GM12873 (cell line): ENCODE results near the gene CHST13.

Source experiments
- TF ChIP-seq, protein P1 (sequence below): IDR thresholded peaks from 2 replicates; pipeline ENCODE4 v1.5.1; 2012; ENCODE audit warnings: low read depth, mild to moderate bottlenecking, moderate library complexity, low read length, control low read depth; ENCODE audit not compliant: insufficient read depth; ENCODE audit errors: missing control alignments

The CHST13 gene

DNA sequence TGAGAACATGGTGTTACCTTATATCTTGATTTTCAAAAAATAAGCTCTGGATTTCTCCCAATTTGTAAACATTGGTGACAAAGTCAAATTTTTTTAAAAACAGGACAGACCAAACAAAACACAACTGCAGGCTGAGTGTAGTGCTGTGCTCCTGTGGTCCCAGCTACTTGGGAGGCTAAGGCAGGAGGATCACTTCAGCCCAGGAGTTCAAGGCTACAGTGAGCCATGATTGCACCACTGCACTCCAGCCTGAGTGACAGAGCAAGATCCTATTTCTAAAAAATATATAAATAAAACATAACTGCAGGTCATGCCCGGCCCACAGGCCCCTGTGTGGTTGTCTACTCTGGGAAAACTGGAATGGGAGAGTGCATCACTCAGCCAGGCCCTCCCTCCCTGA lies 44.3 kb upstream of the CHST13 start:
- TF ChIP-seq, protein P1, sequence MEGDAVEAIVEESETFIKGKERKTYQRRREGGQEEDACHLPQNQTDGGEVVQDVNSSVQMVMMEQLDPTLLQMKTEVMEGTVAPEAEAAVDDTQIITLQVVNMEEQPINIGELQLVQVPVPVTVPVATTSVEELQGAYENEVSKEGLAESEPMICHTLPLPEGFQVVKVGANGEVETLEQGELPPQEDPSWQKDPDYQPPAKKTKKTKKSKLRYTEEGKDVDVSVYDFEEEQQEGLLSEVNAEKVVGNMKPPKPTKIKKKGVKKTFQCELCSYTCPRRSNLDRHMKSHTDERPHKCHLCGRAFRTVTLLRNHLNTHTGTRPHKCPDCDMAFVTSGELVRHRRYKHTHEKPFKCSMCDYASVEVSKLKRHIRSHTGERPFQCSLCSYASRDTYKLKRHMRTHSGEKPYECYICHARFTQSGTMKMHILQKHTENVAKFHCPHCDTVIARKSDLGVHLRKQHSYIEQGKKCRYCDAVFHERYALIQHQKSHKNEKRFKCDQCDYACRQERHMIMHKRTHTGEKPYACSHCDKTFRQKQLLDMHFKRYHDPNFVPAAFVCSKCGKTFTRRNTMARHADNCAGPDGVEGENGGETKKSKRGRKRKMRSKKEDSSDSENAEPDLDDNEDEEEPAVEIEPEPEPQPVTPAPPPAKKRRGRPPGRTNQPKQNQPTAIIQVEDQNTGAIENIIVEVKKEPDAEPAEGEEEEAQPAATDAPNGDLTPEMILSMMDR = no peak

DNA sequence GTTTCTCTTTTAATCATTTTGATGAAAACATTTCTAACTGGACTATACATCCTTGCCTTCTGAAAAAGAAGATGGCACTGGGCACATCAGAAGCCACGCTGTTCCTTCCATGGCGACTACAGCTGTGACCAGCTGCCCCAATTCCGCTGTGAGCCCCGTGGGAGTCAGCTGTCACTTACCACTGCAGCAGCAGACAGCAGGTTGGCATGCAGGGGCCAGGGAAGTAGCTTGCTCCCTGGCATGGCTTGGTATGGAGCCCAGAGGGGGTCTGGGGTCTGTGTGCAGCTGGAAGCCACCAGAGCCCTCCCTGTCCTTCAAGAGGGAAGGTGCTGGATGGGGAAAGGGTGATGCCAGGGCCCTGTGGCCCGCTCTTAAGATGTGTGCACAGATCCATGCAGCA lies 43.7 kb upstream of the CHST13 start:
- TF ChIP-seq, protein P1 = no peak

DNA sequence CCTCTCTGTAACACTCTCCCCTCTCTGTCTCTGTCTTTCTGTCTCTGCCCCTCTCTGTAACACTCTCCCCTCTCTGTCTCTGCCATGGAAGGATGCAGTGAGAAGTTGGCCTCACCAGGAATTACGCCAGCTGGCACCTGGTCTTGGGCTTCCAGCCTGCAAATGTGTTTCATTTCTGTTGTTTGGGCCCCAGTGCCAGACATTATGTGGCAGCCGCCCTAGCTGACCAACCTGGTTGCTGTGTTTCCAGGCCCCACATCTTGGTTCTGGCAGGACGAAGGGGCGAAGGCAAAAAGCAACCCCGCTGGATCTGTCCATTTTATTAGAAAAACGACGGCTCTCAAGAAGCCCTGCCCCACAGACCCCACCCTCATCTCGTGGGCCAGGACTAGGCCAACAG lies 43.1 kb upstream of the CHST13 start:
- TF ChIP-seq, protein P1 = no peak

DNA sequence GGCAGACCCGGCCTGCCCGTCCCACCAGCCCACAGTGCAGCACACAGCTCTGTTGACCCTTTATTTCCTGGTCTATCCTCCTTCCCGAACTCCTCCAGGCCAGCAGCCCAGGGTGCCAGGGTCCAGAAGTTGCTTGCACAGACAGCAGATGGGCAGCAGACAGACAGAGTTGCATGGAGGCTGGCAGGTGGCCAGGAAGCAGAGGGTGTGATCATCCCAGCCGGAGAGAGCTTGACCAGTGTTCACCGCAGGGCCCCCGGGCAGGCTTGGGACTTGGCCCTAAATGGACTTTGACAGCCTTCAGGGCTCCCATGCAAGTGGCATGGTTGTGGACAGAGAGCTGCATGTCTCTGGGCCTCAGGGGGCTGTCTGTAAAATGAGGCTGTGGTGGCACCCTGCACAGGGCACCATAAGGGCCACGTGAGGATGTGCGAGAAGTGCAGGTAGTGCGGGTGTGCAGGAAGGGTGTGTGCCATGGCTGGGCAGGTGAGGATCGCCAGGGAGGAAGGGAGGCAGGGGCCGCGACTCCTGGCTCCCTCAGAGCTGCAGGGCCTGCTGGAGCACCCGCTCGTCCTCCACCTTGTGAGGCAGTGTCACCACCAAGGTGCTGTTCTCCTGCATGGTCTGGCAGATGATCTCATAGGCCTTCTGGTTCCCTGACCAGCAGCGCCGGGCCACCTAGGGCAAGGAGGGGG lies 42.0 kb upstream of the CHST13 start:
- TF ChIP-seq, protein P1 = no peak

DNA sequence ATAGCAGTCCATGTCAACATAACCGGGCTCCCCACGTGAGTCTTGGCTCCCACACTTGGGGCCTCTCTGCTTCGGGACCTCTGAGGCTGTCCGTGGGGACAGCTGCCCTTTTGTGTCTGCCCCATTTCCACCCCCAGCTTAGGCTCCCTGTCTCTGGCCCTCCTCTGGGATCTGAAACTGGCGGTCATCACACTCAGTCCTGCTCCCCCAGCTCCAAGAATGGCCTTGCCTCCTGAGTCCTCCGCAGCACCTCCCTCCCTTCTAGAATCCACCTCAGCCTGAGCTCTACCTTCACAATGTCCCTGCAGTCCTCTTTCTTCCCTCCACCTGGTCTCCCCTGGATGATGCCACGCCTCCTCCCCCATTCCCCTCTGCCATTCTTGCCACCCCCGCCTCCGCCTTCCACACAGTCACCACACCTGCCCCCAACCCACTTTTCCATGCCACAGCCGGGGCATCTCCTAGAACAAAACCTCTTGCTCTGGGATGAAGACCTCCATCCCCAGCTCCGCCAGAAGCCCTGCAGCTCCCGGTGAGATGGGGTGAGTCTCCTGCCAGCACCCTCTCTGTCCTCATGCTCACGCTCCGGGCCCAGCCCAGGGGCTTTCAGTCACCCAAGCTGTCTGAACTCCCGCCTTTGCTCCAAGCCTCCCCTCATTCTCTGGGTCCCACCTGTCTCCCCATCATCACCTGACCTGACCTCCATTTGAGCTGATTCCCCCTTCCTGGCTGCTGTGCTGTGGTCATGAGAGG lies 41.3 kb upstream of the CHST13 start:
- TF ChIP-seq, protein P1 = no peak

DNA sequence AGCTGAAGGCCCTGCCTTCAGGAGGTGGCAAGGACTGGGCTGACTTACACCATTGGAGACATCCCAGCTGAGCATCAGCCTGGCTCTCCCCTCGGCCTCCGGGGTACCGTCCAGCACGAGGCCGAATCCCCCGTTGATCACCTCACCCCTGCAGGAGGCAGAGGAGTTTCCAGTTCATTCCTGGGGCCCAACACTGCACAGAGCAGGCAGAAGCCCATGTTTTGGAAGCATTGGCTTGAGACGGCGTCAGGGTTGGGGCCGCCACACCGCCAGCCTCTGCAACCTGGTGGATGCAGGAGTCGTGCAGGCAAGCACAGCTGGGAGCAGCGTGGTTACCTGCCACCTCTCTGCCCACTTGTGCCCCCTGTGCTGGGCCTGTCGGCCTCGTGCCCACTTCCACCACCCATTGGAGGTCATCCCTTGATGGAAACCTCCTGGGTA lies 40.6 kb upstream of the CHST13 start:
- TF ChIP-seq, protein P1 = no peak

DNA sequence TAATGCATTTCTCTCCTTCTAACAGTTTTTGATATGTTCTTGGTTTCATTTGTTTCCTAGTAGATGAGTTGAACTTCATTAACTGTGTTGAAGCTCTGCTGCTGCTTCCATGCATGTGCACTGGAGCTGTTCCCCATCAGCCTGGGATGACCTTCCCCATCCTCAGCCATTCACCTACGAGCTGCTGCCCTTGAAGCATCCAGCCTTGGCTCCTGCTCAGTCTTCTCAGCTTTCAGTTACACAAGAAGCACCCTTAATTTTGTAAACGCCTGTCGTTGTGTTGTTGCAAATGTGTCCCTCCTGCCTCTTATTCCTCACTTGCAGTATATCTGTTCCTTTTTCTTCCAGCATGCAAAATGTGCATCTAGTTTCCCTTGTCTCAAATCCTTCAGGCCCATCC lies 39.8 kb upstream of the CHST13 start:
- TF ChIP-seq, protein P1 = no peak
